ENCODE measurements around the gene HEPN1.

Gene HEPN1

DNA sequence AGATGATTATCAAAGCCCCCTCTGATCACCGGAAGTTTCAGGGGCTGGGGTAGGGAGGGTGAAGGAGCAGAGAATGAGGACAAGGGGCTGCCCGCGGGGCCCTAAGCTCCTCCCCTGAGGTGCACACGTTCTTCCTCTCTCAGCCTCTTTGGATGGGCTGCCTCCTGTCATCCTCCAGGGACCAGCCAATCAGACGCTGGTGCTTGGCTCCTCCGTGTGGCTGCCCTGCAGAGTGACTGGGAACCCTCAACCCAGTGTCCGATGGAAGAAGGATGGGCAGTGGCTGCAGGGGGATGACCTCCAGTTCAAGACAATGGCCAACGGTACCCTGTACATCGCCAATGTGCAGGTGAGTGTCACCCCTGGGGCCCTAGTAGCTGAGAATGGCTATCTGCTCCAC is 46.3 kb upstream of the HEPN1 start (continued):
- no peak for TF ChIP-seq AEBP2 (tag by site-specific recombination; IDR thresholded peaks at IDR 0.05; ENCODE audit: borderline replicate concordance)
- no peak for TF ChIP-seq OVOL3 (tag by site-specific recombination; IDR thresholded peaks at IDR 0.05)
- TF ChIP-seq ZNF391 (tag by site-specific recombination; IDR thresholded peaks at IDR 0.05; ENCODE audit: borderline replicate concordance, low read depth), result no peak
- no peak for TF ChIP-seq MEIS1 (CRISPR knock-in tag; IDR thresholded peaks at IDR 0.05; ENCODE audit: borderline replicate concordance)
- TF ChIP-seq, protein P1, sequence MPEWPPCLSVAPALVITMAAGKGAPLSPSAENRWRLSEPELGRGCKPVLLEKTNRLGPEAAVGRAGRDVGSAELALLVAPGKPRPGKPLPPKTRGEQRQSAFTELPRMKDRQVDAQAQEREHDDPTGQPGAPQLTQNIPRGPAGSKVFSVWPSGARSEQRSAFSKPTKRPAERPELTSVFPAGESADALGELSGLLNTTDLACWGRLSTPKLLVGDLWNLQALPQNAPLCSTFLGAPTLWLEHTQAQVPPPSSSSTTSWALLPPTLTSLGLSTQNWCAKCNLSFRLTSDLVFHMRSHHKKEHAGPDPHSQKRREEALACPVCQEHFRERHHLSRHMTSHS (tag by site-specific recombination; IDR thresholded peaks at IDR 0.05), result no peak
- TF ChIP-seq REPIN1 (tag by site-specific recombination; IDR thresholded peaks at IDR 0.05; ENCODE audit: low read depth), result no peak
- no peak for TF ChIP-seq KLF10 (tag by site-specific recombination; IDR thresholded peaks at IDR 0.05)

DNA sequence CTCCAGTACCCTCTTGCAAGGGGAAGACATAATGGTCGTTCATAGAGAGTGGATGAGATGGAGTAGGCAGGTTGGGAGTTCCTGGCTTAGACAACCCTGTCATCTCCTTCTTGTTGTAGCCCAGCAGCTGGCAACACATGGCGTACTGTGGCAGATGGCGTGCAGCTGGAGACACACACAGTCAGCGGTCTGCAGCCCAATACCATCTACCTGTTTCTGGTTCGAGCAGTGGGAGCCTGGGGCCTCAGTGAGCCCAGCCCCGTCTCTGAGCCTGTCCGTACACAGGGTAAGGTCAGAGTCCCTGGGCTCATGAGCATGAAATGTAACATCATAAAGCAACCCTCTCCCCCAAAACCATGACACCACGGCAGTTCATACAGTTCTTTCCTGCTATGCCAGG is 45.1 kb upstream of the HEPN1 start:
- no peak overlapping the region for H3K27ac ChIP-seq (ENCODE audit: extremely low read depth, low read depth, low read length)
- H3K36me3 ChIP-seq (ENCODE audit: control insufficient read depth in 2 of 2, insufficient read depth in 1 of 2, low read length in 2 of 2), result no peaks in the 10 kb centered on the region
- POLR2A ChIA-PET, result no interaction called here
- H3K9me3 ChIP-seq (ENCODE audit: control insufficient read depth, insufficient read depth, low read depth, low read length), result no peaks in the 10 kb centered on the region
- no peak overlapping the region for H3K4me3 ChIP-seq (ENCODE audit: low read depth, low read length)
- CTCF ChIA-PET, result interaction anchor here (0.7 to 1.5 kb wide), 3 partner anchors 8 to 52 kb away, joined by 3 to 6 read pairs (median 4); no protein-coding TSS in a partner anchor
- H3K4me1 ChIP-seq (ENCODE audit: control insufficient read depth, insufficient read depth, low read length), result no peaks in the 10 kb centered on the region
- TF ChIP-seq ZBTB11 (tag by site-specific recombination; conservative IDR thresholded peaks at IDR 0.05; ENCODE audit: low read depth) (no peak), ZNF610 (tag by site-specific recombination; IDR thresholded peaks at IDR 0.05; ENCODE audit: borderline replicate concordance) (no peak), ZBTB1 (tag by site-specific recombination; IDR thresholded peaks at IDR 0.05) (no peak), ATF2 (tag by site-specific recombination; IDR thresholded peaks at IDR 0.05; ENCODE audit: low read depth) (no peak), SETDB1 (IDR thresholded peaks at IDR 0.05; ENCODE audit: insufficient read length, low read length) (no peak), ZNF658 (tag by site-specific recombination; IDR thresholded peaks at IDR 0.05) (no peak), ZNF600 (tag by site-specific recombination; IDR thresholded peaks at IDR 0.05) (no peak), GLIS2 (tag by site-specific recombination; IDR thresholded peaks at IDR 0.05) (no peak), BCL6B (tag by site-specific recombination; IDR thresholded peaks at IDR 0.05) (no peak), ZNF501 (tag by site-specific recombination; IDR thresholded peaks at IDR 0.05) (no peak), ZNF311 (tag by site-specific recombination; IDR thresholded peaks at IDR 0.05; ENCODE audit: borderline replicate concordance) (no peak), ZNF530 (tag by site-specific recombination; IDR thresholded peaks at IDR 0.05; ENCODE audit: low read depth) (no peak), ZFP41 (tag by site-specific recombination; IDR thresholded peaks at IDR 0.05; ENCODE audit: borderline replicate concordance) (no peak)
- TF ChIP-seq, protein P2, sequence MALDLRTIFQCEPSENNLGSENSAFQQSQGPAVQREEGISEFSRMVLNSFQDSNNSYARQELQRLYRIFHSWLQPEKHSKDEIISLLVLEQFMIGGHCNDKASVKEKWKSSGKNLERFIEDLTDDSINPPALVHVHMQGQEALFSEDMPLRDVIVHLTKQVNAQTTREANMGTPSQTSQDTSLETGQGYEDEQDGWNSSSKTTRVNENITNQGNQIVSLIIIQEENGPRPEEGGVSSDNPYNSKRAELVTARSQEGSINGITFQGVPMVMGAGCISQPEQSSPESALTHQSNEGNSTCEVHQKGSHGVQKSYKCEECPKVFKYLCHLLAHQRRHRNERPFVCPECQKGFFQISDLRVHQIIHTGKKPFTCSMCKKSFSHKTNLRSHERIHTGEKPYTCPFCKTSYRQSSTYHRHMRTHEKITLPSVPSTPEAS (tag by site-specific recombination; IDR thresholded peaks at IDR 0.05), result no peak
